RWPE1 (cell line): ENCODE results near the gene HDAC4.

Source experiments
- CTCF ChIA-PET: fragments of 350-600 bp; sonication (Branson Sonifier 250); formaldehyde crosslinking; extraction: SDS; loops from one replicate; lab custom pipeline; 2021; lab: Yijun Ruan, JAX
- POLR2A ChIA-PET: fragments of 400-600 bp; formaldehyde crosslinking; extraction: SDS; loops from one replicate; lab custom pipeline; 2020; ENCODE audit warnings: antibody characterized with exemption; ENCODE audit not compliant: low non-redundant PET; lab: Yijun Ruan, JAX
- DNase-seq: peaks from one replicate; pipeline ENCODE4 v3.0.0; 2012; ENCODE audit warnings: low spot score
- H3K27ac ChIP-seq: fragments of 450-650 bp; 2 replicates; pipeline ENCODE4 v1.5.1; 2017
- CTCF ChIP-seq: fragments of 450-650 bp; conservative IDR thresholded peaks from 2 replicates; pipeline ENCODE4 v1.5.1; 2017; ENCODE audit warnings: low read depth, mild to moderate bottlenecking

HDAC4 gene

GRCh38 chr2:239014458-239015217 lies 386.2 kb downstream of the HDAC4 start:
- ChIA-PET POLR2A (no interaction called here), CTCF (interaction anchor here (0.6 kb wide), 1 partner anchor 1029 kb away, joined by 4 read pairs; no protein-coding TSS in a partner anchor)
- TF ChIP-seq CTCF, result no peak

GRCh38 chr2:239013678-239013976 lies 387.2 kb downstream of the HDAC4 start:
- no peak for TF ChIP-seq CTCF
- POLR2A ChIA-PET, result no interaction called here

More at GRCh38 chr2:239014458-239015217, 386.2 kb downstream of the HDAC4 start:
- H3K27ac ChIP-seq, result no peak overlapping the region
- DNase-seq, result no peak

GRCh38 chr2:239012936-239013677 lies 387.7 kb downstream of the HDAC4 start:
- no peak for TF ChIP-seq CTCF
- DNase-seq, result no peak
- ChIA-PET POLR2A (no interaction called here), CTCF (no interaction called here)
- H3K27ac ChIP-seq, result no peak overlapping the region

More at GRCh38 chr2:239013678-239013976, 387.2 kb downstream of the HDAC4 start:
- CTCF ChIA-PET, result no interaction called here
- DNase-seq, result no peak
- H3K27ac ChIP-seq, result no peak overlapping the region

- no peak for TF ChIP-seq CTCF
- H3K27ac ChIP-seq, result no peak overlapping the region
- DNase-seq, result no peak
- ChIA-PET POLR2A (no interaction called here), CTCF (no interaction called here)
These were observed 388.6 kb downstream of the HDAC4 start for GRCh38 chr2:239012228-239012627.

GRCh38 chr2:239009589-239009961 lies 391.2 kb downstream of the HDAC4 start:
- DNase-seq, result no peak
- no peak overlapping the region for H3K27ac ChIP-seq
- ChIA-PET POLR2A (no interaction called here), CTCF (no interaction called here)
- no peak for TF ChIP-seq CTCF

GRCh38 chr2:239008677-239009588 lies 391.9 kb downstream of the HDAC4 start:
- no peak for TF ChIP-seq CTCF
- ChIA-PET CTCF (interaction anchor here (0.6 kb wide), 1 partner anchor 109 kb away, joined by 3 read pairs; no protein-coding TSS in a partner anchor), POLR2A (no interaction called here)
- H3K27ac ChIP-seq, result no peak overlapping the region
- DNase-seq, result no peak
